Erythroblast (primary cell): ENCODE measurements around the gene RPP40.

Source experiments
- GATA1 ChIP-seq: IDR thresholded peaks from 2 replicates; pipeline ENCODE4 v1.6.1; 2011; ENCODE audit warnings: low read depth, mild to moderate bottlenecking, control low read depth, low read length, moderate library complexity
- POLR2A ChIP-seq: IDR thresholded peaks from 2 replicates; pipeline ENCODE4 v1.6.1; 2011; ENCODE audit warnings: mild to moderate bottlenecking, low read length

DNA sequence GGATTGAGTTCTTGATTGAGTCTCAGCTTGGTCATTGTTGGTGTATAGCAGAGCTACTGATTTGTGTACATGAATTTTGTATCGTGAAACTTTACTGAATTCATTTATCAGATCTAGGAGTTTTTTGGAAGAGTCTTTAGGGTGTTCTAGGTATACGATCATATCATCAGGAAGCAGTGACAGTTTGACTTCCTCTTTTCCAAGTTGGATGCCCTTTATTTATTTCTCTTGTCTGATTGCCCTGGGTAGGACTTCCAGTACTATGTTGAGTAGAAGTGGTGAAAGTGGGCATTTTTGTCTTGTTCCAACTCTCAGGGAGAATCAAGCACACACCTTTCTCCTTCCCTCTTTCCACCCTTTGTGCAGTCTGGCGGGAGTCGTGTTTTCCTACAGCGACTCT lies 26.4 kb downstream of the RPP40 start:
- no peak for TF ChIP-seq POLR2A
- TF ChIP-seq GATA1, result no peak
